ENCODE data around the gene EIF4H. TPM values are rescaled to one million over a fixed set of nuclear protein-coding genes. Genes with fewer than 3 reads are reported as not detected.
A peak's percentile ranks its signal among the peaks of the same experiment; 100 is the strongest.
"Not testable (repeated sequence)": the region's sequence is repeated elsewhere in the genome, so short reads cannot be mapped to it uniquely, and the experiment has no call there.

EIF4H gene
- total RNA-seq, 2 experiments from 2014 or later = 240 to 264 TPM

DNA sequence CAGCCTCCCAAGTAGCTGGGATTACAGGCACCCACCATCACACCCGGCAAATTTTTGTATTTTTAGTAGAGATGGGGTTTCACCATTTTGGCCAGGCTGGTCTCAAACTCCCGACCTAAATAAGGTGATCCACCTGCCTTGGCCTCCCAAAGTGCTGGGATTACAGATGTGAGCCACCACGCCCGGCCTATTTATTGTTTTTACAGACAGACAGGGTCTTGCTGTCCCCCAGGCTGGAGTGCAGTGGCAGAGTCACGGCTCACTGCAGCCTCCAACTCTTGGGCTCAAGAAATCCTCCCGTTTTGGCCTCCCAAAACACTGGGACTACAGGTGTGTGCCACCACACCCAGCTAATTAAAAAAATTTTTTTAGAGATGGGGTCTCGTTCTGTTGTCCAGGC lies 34.1 kb downstream of the EIF4H start:
- H3K9me3 Mint-ChIP-seq; H3K27ac Mint-ChIP-seq; H3K4me3 Mint-ChIP-seq; H3K36me3 Mint-ChIP-seq (ENCODE audit: low read depth); DNase-seq; POLR2A ChIA-PET; H3K27me3 Mint-ChIP-seq: not testable (repeated sequence)
- H3K4me1 Mint-ChIP-seq = peaks cover 30% of the 10 kb centered on the region
- CTCF ChIA-PET = interaction anchor here (0.6 to 2.8 kb wide), 6 partner anchors 9 to 217 kb away, joined by 3 to 32 read pairs (median 4); no protein-coding TSS in a partner anchor

DNA sequence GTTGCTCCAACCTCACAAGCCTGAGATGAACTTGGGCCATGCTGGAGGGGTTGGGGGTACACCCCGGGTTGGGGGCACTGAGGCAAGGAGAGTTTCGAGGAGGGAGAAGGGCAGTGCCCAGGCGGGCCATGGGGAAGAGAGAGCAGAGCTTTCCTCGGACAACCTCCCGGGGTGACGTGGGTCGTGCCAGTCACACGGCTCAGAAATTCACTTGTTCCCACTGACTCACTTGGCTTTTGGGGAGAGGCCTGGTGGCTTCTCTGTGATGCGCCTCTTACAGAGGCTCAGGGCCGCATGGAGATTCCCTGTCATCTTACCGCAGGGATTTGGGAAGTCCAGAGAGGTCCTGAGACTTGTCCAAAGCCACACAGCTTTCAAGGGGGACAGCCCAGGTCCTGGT lies 38.5 kb downstream of the EIF4H start:
- no peaks in the 10 kb centered on the region for H3K9me3 Mint-ChIP-seq
- H3K4me3 Mint-ChIP-seq = no peak overlapping the region
- ChIA-PET POLR2A (no interaction called here), CTCF (interaction anchor here (1.3 to 1.8 kb wide), 2 partner anchors 7 to 189 kb away, joined by 3 to 4 read pairs; no protein-coding TSS in a partner anchor)
- H3K27me3 Mint-ChIP-seq = no peaks in the 10 kb centered on the region
- peaks cover 2% of the 10 kb centered on the region for H3K36me3 Mint-ChIP-seq (ENCODE audit: low read depth)
- no peak for DNase-seq
- peak overlapping the region; percentile 31 for H3K27ac Mint-ChIP-seq
- peaks cover 33% of the 10 kb centered on the region for H3K4me1 Mint-ChIP-seq

DNA sequence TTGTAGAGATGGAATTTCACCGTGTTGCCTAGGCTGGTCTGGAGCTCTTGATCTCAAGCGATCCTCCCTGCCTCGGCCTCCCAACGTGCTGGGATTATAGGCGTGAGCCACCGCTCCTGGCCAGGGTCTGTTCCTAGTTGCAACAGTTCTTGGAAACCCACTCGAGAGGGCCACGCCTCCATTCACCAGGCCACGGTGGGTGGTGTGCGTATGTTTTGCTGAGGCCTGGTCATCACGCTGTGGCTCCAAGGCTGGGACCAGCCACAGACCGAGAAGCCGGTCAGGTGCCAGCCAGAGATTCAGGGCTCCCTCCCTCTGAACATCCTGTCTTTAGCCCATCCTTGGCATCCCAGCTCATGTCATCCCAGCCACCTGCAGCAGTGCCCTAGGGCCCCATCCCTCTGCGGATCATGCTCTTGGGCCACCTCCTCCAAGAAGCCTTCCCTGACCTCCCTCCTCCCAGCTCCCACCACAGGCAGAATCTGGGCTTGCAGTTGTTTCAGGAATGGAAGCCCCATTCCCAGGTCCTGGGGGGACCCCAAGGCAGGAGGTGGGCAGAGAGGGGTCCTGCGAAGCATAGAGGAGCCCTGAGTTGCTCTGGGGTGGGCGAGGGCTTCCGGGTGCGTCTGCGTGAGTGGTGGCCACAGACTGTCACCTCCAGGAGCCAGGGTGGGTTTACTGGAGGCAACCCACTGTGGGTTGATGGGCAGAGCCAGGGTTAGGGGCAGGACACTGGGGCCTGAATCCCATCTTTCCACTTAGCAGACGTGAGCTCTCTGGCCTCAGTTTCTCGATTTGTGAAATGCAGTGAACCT lies 40.9 kb downstream of the EIF4H start:
- CTCF ChIA-PET = interaction anchor here (1.3 to 2.1 kb wide), 2 partner anchors 9 to 34 kb away, joined by 3 to 6 read pairs; no protein-coding TSS in a partner anchor
- POLR2A ChIA-PET = no interaction called here
- Mint-ChIP-seq H3K9me3 (no peaks in the 10 kb centered on the region), H3K27ac (no peak overlapping the region), H3K4me1 (peaks cover 29% of the 10 kb centered on the region), H3K36me3 (ENCODE audit: low read depth) (peaks cover 5% of the 10 kb centered on the region), H3K27me3 (no peaks in the 10 kb centered on the region), H3K4me3 (no peak overlapping the region)
- DNase-seq = no peak

DNA sequence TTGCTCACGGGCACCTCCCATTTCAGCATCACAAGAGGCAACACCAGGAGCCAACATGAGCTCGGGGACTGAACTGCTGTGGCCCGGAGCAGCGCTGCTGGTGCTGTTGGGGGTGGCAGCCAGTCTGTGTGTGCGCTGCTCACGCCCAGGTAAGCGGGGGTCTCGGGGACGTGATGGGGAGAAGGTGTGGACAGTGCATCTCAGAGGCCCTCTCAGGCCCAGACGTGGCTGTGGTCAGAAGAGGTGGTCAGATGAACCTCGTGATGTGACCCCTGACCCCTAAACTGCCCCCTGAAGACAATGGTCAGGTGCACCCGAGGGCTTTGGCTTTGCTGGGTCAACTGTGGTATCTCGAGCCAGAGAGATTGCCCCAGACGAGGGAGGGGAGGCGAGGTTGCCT lies 41.8 kb downstream of the EIF4H start:
- Mint-ChIP-seq H3K36me3 (ENCODE audit: low read depth) (peaks cover 5% of the 10 kb centered on the region), H3K27ac (peak overlapping the region; percentile 71), H3K4me1 (peaks cover 27% of the 10 kb centered on the region), H3K27me3 (no peaks in the 10 kb centered on the region), H3K9me3 (no peaks in the 10 kb centered on the region), H3K4me3 (no peak overlapping the region)
- no peak for DNase-seq
- ChIA-PET POLR2A (no interaction called here), CTCF (interaction anchor here (2.1 kb wide), 1 partner anchor 10 kb away, joined by 6 read pairs; no protein-coding TSS in a partner anchor)

DNA sequence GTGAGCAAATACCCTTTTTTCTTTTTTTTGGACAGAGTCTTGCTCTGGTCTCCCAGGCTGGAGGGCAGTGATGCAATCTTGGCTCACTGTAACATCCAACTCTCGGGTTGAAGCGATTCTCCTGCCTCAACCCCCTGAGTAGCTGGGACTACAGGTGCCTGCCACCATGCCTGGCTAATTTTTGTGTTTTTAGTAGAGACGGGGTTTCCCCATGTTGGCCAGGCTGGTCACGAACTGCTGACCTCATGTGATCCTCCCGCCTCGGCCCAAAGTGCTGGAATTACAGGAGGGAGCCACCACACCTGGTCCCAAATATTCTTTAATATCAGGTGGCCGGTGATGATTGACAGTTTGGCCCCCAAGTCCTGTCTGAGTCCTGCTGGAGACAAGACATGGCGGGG lies 42.2 kb downstream of the EIF4H start:
- DNase-seq = no peak
- Mint-ChIP-seq H3K4me1 (peaks cover 27% of the 10 kb centered on the region), H3K27me3 (no peaks in the 10 kb centered on the region), H3K36me3 (ENCODE audit: low read depth) (peaks cover 5% of the 10 kb centered on the region), H3K4me3 (no peak overlapping the region), H3K27ac (peak overlapping the region; percentile 80), H3K9me3 (no peaks in the 10 kb centered on the region)
- POLR2A ChIA-PET = no interaction called here
- CTCF ChIA-PET = interaction anchor here (2.8 kb wide), 1 partner anchor 10 kb away, joined by 9 read pairs; no protein-coding TSS in a partner anchor

DNA sequence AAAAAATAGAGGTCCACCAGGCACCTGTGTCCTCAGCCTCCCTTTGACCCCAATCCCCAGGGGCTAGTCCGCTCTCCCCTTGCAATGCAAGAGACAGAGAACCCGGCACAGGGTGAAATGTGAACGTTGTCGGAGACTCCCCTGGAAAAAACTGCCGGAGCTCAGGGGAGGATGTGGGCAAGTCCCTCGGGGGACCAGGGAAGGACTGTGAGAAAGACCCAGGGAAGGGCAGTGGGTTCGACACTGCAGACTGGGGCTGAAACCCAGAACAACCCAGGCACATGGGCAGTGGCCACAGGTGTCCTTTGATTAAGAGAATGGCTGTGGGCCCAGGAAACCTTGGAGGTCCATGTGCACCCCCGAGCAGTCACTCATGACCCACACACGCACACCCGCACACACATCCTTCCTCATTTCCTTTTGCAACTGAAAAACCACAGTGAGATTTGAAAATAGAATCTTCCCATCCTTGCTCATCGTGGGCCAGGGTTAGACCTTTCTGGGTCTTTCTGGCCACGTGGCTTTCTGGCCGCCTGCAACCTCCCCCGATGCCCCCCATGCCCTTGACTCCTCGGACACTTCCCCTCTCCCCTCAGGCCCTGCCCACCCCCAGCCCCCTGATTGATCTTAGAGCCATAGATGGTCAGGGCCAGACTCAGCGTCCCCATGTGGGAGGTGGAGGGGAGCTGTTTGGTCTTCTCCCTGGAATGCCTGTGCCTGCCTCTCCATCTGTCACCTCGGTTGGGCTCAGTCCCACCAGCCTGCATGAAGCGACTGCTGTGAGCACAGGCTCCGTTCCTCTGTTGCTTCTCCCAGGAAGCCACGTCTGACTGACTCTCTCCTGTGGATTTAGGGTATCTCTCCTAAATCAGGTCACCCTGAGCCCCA lies 43.5 kb downstream of the EIF4H start:
- Mint-ChIP-seq H3K4me3 (peak overlapping the region; percentile 6), H3K27me3 (no peaks in the 10 kb centered on the region), H3K4me1 (peaks cover 27% of the 10 kb centered on the region), H3K27ac (peak overlapping the region; percentile 82), H3K36me3 (ENCODE audit: low read depth) (peaks cover 5% of the 10 kb centered on the region), H3K9me3 (no peaks in the 10 kb centered on the region)
- peak; percentile 43 for DNase-seq
- CTCF ChIA-PET = interaction anchor here (0.6 to 2.8 kb wide), 5 partner anchors 8 to 48 kb away, joined by 3 to 9 read pairs (median 3); partner anchors contain the start of gene LAT2
- POLR2A ChIA-PET = no interaction called here

DNA sequence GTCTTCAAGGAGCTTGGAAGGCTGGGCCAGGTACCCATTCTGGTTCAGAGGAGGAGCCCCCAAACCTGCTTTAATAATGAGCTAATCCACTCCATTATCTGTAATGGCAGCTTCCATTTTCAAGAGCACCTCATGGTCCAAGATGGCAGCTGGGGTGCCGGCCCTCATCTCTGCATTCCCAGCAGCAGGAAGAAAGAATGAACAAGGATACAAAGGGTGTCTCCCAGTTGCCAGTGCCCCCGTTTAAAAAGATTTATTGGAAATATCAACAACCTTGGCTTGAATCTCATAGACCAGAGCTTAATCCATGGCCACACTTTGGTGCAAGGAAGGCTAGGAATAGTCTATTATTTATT lies 44.2 kb downstream of the EIF4H start:
- Mint-ChIP-seq H3K36me3 (ENCODE audit: low read depth) (peaks cover 5% of the 10 kb centered on the region), H3K27ac (peak overlapping the region; percentile 82), H3K4me3 (no peak overlapping the region), H3K4me1 (peaks cover 27% of the 10 kb centered on the region), H3K9me3 (no peaks in the 10 kb centered on the region), H3K27me3 (no peaks in the 10 kb centered on the region)
- DNase-seq = no peak
- CTCF ChIA-PET = interaction anchor here (0.8 to 2.8 kb wide), 4 partner anchors 8 to 182 kb away, joined by 3 to 9 read pairs (median 4); partner anchors contain the start of gene LAT2
- POLR2A ChIA-PET = no interaction called here

DNA sequence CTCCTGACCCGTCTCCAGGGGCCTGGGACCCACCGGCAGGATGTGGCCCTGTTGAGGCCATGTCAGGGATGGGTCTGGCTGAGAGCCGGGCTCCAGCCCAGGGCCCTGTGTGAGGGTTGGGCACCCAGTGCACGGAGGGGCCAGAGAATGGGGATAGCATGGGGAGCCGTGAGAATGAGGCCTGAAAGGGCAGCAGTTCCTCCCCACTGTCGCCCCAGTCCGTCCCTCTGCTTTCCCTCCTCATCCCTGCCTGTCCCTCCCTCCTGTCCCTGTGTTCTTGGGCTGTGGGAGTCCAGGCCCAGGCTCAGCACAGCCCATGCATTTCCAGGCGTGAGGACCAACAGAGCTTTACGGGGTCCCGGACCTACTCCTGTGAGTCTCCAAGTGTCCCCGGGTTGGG lies 45.3 kb downstream of the EIF4H start:
- Mint-ChIP-seq H3K27ac (no peak overlapping the region), H3K4me3 (no peak overlapping the region), H3K27me3 (no peaks in the 10 kb centered on the region), H3K36me3 (ENCODE audit: low read depth) (peaks cover 5% of the 10 kb centered on the region), H3K4me1 (peaks cover 27% of the 10 kb centered on the region), H3K9me3 (no peaks in the 10 kb centered on the region)
- DNase-seq = no peak
- ChIA-PET CTCF (interaction anchor here (1.2 to 1.8 kb wide), 2 partner anchors 8 to 181 kb away, joined by 3 to 6 read pairs; no protein-coding TSS in a partner anchor), POLR2A (no interaction called here)

DNA sequence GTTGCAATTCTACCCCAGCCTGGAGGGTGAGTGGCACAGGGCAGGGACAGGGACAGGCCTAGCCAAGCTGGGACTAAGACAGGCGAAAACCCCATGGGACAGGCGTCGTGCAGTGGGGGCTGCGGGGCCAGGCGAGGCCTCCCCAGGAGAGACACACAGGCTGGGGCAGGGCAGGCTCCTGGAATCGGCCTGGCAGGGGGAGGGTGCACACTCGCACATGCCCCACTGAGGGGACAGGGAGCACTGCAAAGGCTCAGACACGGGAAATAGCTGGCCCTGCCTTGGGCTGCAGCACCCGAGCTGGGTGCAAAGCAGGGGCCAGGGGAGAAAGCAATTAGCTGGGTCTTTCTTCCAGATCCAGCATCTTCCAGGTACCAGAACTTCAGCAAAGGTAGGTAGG lies 46.1 kb downstream of the EIF4H start:
- Mint-ChIP-seq H3K27ac (no peak overlapping the region), H3K36me3 (ENCODE audit: low read depth) (peaks cover 6% of the 10 kb centered on the region), H3K27me3 (no peaks in the 10 kb centered on the region), H3K4me3 (no peak overlapping the region), H3K9me3 (no peaks in the 10 kb centered on the region), H3K4me1 (peaks cover 25% of the 10 kb centered on the region)
- CTCF ChIA-PET = interaction anchor here (0.5 to 1.3 kb wide), 5 partner anchors 8 to 34 kb away, joined by 3 to 5 read pairs (median 3); no protein-coding TSS in a partner anchor
- no peak for DNase-seq
- POLR2A ChIA-PET = no interaction called here

DNA sequence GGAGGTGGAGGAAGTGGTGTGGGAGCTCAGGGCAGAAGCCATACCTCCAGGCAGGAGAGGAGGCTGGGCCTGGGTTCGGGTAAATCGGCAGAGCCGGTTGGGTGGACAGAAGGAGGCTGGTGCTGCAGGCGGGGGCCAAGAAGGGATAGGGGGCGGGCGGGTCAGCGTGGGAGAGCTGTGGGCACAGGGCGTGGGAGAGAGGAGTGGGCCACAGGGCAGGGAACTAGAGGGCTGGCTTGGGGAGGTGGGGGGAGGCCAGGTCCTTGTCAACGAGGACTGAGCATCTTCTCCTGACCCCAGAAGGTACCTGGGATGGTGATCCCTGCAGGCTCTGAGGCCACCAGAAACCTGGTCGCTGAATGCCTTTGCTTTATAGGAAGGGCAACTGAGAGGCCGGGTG lies 47.6 kb downstream of the EIF4H start:
- Mint-ChIP-seq H3K4me1 (peaks cover 23% of the 10 kb centered on the region), H3K9me3 (no peaks in the 10 kb centered on the region), H3K27me3 (no peaks in the 10 kb centered on the region), H3K4me3 (no peak overlapping the region), H3K27ac (peak overlapping the region; percentile 31), H3K36me3 (ENCODE audit: low read depth) (peaks cover 15% of the 10 kb centered on the region)
- POLR2A ChIA-PET = no interaction called here
- no peak for DNase-seq
- CTCF ChIA-PET = no interaction called here

DNA sequence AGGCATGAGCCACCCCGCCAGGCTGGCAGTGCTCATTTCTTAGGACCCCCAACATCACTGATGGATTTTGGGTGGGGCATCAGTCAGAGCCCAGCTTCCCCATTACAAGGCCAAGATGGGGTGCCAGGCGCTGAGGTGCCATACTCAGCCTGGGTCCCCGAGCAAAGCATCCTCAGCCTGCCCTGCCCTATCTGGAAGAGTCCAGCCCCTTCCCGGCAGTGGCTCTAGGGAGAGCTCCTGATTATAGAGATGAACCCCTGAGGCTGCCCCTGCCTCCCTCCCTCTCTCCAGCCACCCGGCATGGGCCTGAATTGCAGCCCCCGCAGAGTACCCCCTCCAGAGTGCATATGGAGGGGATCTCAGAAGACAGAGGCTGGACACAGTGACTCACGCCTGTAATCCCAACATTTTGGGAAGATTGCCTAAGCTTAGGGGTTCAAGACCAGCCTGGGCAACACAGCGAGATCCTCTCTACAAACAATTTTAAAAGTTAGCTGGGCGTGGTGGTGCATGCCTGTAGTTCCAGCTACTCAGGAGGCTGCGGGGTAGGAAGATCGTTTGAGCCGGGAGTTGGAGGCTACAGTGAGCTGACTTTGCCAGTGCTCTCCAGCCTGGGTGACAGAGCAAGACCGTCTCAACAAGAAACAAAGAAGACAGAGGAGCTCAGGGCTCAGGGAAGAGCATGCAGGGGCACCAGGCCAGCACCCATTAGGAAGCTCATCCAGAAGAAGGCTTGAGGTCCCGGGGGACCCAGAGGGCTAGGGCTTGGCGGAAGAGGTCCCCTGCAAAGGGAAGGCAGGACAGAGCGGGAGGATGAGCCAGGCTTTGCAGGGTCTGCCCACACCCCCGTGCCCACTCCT lies 48.9 kb downstream of the EIF4H start:
- CTCF ChIA-PET = interaction anchor here (1.2 to 1.5 kb wide), 4 partner anchors 9 to 178 kb away, joined by 3 to 6 read pairs (median 3); no protein-coding TSS in a partner anchor
- POLR2A ChIA-PET = no interaction called here
- peak overlapping the region; percentile 43 for H3K27ac Mint-ChIP-seq
- H3K27me3 Mint-ChIP-seq = no peaks in the 10 kb centered on the region
- DNase-seq = no peak
- peaks cover 15% of the 10 kb centered on the region for H3K36me3 Mint-ChIP-seq (ENCODE audit: low read depth)
- peaks cover 13% of the 10 kb centered on the region for H3K4me1 Mint-ChIP-seq
- no peaks in the 10 kb centered on the region for H3K9me3 Mint-ChIP-seq
- no peak overlapping the region for H3K4me3 Mint-ChIP-seq

Data from activated CD4-positive, alpha-beta T cell treated with anti-CD3 and anti-CD28 coated beads, Interleukin-2, amount 10 ng/mL, durations not matched to agents 7 days and 5 days (primary cell).